Keratinocyte (primary cell): ENCODE measurements around the gene FSD1.

Source experiments
- EZH2 ChIP-seq: IDR thresholded peaks from one replicate; pipeline ENCODE4 v1.6.1; 2012; ENCODE audit warnings: inconsistent platforms, mild to moderate bottlenecking, low read length, moderate library complexity
- TF ChIP-seq, protein P1 (sequence below), 3 experiments: IDR thresholded peaks in 1 of 3; conservative IDR thresholded peaks in 1 of 3; optimal IDR thresholded peaks in 1 of 3; 2 replicates in 2 of 3; 3 replicates in 1 of 3; pipeline versions ENCODE3 to v1.5.1; 2011; ENCODE audit warnings: low read length in 3 of 3, mild to moderate bottlenecking in 3 of 3, moderate library complexity in 2 of 3, control low read depth in 1 of 3, inconsistent platforms in 1 of 3; ENCODE audit not compliant: insufficient read depth in 2 of 3; ENCODE audit errors: extremely low read depth in 1 of 3

DNA sequence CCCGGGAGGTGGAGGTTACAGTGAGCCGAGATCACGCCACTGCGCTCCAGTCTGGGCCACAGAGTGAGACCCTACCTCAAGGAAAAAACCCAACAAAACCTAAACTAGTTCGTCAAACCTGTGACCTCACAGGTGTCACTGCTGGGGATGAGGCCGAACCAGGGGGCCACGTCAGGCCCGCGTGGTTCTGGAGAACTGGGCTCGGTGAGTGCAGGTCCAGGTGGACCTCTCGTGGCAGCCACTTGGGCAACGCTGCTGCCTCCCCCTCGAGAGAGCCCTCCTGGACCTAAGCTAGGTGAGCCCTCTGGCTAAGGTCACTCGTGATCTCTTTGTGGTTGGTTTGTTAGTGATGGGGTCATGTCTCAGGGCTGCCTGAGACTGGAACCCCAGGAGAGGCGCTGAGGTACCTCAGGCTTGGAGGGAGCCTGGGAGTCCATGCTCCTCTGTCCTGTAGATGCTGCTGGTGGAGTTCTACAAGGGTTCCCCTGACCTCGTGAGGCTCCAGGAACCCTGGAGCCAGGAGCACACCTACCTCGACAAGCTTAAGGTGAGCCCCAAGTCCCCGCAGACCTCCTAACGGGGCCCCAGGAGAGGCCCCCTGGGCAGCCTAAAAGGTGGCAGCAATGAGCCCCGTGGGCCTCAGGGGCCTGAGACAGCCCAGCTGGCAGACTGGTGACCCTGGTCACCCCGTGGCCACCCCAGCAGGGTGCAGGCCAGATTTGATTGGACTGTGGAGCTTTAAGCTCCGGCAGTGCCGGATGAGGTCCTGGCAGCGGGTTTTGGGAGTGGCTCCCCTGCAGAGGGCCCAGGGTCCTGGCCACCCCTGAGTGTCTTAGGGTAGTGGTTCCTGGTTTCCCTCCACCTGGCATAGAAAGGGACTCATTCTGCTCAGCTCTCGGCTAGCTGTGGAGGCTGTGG lies 54.6 kb downstream of the FSD1 start:
- TF ChIP-seq, protein P1, sequence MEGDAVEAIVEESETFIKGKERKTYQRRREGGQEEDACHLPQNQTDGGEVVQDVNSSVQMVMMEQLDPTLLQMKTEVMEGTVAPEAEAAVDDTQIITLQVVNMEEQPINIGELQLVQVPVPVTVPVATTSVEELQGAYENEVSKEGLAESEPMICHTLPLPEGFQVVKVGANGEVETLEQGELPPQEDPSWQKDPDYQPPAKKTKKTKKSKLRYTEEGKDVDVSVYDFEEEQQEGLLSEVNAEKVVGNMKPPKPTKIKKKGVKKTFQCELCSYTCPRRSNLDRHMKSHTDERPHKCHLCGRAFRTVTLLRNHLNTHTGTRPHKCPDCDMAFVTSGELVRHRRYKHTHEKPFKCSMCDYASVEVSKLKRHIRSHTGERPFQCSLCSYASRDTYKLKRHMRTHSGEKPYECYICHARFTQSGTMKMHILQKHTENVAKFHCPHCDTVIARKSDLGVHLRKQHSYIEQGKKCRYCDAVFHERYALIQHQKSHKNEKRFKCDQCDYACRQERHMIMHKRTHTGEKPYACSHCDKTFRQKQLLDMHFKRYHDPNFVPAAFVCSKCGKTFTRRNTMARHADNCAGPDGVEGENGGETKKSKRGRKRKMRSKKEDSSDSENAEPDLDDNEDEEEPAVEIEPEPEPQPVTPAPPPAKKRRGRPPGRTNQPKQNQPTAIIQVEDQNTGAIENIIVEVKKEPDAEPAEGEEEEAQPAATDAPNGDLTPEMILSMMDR (optimal IDR thresholded peaks at IDR 0.05 in 1 of 3, IDR thresholded peaks at IDR 0.05 in 1 of 3, conservative IDR thresholded peaks at IDR 0.05 in 1 of 3; ENCODE audit: extremely low read depth in 1 of 3, insufficient read depth in 2 of 3, low read length in 3 of 3) = no peak
- no peak for TF ChIP-seq EZH2
